ENCODE measurements around the gene CD248.

CD248 gene

GRCh38 chr11:66268952-66269905, 47.6 kb downstream of the CD248 start:
- no peak for DNase-seq

- DNase-seq = peak; percentile 100
These were observed 48.4 kb downstream of the CD248 start, which contains the start of gene RAB1B for GRCh38 chr11:66268244-66268951. RAB1B (plus strand) TSS chr11:66268639; CDS start chr11:66268680, 41 bp downstream.

- peak; percentile 85 for DNase-seq
These were observed 49.2 kb downstream of the CD248 start for GRCh38 chr11:66267379-66268243.

GRCh38 chr11:66267039-66267378, 49.8 kb downstream of the CD248 start:
- no peak for DNase-seq

- no peak for DNase-seq
These were observed 50.3 kb downstream of the CD248 start for GRCh38 chr11:66266378-66267038.

- no peak for DNase-seq
These were observed 51.1 kb downstream of the CD248 start for GRCh38 chr11:66265531-66266377.

GRCh38 chr11:66264914-66265313, 51.9 kb downstream of the CD248 start:
- peak; percentile 14 for DNase-seq

Data from CD4-positive, alpha-beta T cell treated with Interferon gamma for 1 hour (primary cell).